NCI-H1436 (cell line): ENCODE measurements around the gene TPCN2.

Experiments used
- DNase-seq: peaks from one replicate; lab custom pipeline; 2025; lab: John Stamatoyannopoulos, UW

The TPCN2 gene

DNA sequence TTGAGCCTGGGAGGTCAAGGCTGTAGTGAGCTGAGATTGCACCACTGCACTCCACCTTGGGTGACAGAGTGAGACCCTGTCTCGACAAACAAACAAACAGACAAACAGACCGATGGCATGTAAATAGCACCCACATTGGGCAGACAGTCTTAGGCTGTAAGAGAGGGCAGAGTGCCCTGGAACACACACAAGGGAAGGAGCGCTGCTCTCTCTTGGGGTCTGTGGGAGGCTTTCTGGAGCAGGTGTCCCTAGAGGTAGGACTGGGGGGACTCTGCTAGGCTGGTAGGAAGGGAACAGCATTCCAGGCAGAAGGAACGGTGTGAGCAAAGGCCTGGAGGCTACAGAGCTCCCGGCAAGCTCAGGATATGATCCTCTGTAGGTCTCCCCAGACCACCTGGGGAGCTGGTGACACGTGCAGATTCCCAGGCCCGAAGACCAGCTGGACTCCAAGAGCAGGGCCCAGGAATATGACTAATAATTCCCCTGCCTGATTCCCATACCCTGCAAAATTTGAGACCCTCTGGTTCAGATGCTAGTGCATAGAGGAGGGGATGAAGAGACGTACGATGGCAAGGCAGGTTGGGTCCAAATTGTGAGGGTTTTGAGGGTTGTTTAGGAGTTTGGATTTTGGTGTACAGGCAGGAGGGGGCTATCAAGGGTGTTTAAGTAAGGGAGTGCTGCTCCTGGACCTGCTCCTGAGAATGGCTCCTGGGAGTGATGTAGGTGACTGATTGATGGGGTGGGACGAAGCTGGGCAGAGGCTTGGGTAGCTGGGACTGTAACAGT lies 118.6 kb downstream of the TPCN2 start:
- DNase-seq, result no peak

DNA sequence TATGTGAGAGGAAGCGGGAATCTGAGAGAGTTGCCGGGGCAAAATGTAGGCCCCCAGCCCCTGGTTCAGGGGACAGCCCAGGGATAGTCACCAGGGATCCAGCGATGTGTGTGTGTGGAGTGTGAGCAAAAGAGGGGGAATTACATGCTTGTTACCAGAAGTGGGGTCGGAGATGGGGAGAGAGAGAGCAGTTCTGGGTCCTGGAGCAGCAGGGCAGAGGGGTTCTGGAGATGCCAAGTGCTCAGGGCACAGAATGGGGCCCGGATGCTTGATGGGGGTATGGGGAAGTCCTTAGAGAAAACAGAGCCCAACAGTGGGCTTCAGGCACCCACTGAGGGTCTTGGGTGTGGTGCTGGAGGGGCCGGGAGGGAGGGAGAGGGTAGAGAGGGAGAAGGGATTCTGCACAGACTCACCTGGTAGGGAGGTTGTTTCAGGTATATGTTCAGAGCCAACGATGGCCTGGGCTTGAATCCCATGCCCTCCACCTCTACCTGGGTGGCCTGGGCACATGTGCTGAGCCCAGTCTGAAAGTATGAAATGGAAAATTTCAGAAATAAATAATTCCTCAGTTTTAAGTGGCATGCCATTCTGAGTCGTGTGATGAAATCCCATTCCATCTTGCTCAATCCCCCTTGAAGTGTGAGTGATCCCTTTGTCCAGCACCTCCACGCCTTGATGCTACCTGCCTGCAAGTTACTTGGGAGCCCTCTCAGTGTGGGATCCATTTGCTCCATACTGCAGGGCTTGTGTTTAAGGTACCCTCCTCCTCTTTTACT lies 119.4 kb downstream of the TPCN2 start:
- DNase-seq, result no peak

DNA sequence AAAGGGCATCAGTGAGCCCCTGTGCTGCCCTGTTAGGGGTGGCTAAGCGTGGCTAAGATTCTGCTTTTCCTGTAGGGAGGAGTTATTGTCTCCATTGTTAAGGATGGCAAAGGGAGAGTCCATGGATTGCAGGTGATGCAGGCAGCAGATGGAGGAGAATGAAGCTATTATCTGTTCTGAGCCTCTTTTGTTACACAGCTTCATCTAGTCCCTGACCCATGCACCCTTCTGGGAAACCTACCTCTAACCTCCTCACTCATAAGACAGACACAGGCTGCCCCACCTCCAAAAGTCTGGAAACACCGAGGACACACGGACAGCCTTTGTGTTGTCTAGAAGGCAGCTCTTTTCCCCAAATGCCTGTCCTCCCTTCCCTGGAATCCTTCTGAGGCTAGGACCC lies 120.7 kb downstream of the TPCN2 start:
- no peak for DNase-seq

DNA sequence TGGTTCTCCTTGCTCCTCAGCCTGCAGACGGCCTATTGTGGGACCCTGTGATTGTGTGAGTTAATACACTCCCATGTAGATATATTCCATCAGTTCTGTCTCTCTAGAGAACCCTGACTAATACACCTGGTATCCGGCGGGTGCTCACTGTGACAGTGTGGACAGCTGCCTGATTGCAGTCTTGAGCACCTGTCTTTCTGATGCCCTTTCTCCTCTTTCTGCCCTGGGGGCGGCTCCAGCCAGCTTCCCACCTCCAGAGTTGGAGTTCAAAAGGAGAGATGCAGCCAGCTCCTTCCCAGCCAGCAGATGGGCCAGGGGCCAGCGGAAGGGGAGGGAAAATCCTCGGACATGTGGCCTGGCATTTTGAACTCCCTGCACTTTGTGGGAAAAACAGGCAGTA lies 122.0 kb downstream of the TPCN2 start:
- no peak for DNase-seq

DNA sequence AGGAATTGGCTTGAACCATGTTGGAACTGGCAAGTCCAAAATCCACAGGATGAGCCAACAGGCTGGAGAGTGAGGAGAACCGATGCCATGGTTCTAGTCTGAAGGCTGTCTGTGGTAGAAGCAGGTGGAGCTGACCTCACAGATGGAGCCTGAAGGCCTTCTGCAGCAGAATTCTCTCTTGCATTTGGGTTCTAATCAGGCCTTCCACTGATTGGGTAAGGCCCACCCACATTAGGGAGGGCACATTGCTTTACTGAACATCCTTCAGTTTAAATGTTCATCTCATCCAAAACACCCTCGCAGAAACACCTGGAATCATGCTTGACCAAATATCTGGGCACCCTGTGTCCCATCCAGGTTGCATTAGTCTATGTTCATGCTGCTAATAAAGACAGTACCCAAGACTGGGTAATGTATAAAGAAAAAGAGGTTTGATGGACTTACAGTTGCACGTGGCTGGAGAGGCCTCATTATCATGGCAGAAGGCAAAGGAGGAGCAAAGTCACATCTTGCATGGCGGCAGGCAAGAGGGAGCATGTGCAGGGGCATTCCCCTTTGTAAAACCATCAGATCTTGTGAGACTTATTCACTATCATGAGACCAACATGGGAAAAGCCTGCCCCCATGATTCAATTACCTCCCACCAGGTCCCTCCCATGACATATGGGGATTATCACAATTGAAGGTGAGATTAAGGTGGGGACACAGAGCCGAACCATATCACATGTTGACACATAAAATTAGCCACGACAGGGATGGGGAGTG lies 122.9 kb downstream of the TPCN2 start:
- DNase-seq, result no peak

DNA sequence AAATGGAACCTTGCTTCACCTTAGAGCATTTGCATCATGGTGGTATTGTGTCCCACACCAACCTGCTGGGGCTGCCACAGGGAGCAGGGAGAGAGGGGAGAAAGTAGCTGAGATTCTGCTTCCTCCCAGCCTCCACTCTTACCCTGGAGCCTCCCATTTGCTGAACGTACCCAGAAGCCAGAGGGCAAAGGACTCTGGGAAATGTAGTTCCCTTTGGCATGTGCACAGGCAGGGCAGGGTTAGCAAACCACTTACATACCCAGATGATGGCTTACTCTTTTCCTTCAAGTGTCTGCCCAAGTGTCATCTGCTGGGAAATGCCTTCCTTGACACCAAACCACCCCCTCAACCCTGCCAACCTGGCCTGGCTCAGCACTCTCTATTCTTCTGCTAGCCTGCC lies 123.9 kb downstream of the TPCN2 start:
- no peak for DNase-seq

DNA sequence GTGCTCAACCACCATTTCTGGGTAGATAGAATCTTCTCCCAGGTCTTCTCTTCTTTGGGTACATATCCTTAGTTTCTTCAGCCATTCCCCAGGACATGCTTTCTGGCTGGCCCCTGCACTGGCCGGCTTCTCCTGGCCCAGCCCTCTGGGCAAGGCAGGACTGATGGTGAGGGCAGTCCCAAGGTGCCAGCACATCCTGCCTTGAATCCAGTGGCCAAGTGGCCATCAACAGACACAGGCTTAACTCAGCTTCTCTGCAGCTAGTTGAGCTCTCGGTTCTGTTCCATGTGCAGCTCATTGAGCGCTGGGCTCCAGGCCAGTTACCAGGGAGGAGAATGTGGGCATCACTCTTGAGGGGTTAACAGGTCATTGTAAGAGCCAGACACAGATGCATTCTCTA lies 124.6 kb downstream of the TPCN2 start:
- DNase-seq, result no peak

DNA sequence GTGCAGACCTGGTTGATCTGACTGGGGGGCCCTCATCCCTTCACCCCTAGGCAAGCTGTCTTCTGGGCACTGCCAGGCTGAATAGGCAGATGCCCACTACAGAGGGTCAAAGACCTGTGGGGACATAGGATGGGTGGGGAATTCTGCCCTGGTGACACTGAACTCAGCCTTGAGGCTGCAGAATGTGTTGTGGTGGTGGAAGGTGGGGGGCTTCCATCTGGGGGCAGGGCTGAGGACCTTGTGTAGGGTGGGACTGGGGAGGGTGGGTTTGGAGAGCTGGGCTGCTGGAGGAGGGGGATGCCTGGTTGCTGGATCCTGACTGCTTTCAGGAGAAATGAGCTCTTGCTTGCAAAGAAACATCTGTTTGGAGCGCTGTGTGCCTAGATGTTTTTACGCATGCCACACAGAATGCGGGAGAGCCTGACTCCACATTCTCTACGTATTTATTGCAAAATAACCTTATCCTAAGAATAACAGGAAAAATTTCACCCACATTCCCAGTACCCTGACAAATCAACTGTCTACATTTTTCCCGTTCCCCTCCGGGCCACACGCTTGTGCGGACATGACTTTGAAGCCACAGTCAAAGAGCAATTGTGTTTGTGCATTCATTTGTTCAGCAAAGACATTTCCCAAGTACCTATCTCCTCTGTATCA lies 125.3 kb downstream of the TPCN2 start:
- no peak for DNase-seq

DNA sequence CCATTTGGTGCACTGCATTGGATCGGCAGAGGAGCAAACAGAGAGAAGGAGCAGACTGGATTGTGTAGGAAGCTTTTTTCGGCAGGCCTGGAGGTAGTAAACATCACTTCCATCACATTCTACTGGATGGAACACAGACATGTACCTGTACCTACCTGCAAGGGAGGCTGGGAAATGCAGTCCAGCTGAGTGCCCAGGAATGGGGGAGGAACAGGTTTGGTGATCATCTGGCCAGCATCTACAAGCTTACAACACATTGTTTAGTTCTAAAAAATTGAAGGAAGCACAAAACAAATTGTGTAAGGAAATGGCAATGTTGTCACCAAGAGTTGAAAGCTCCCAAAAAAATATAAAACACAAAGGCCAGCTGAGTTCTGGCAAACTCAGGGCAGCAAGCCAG lies 126.1 kb downstream of the TPCN2 start:
- no peak for DNase-seq

DNA sequence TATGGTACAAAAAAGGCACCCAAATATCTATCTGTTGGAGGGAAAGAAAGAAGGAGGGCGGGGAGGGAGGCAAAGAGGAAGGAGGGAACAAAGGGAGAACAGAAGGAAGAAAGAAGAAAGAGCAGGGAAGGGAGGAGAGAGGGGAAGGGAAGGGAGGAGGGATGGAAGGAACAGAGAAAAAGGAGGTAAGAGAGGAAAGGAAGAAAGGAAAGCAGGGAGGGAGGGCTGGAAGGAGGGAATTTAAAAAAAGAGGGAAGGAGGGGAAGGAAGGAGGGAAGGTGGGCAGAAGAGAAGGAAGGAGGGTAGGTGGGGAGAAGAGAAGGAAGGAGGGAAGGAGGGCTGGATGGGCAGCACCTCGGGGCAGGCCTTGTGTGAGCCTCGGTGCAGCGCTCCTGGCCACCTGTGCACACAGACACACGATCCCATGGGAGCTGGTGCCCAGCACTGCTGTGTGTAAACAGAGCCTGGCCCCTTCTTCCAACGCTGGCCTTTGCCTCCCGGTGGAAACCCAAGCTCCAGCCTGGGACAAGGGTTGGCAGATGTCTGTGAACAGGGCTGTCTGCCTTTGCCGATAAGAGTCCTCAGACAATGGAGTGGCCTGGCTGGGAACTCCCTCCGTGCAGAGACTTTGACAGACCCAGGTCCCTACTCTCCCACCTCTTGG lies 130.2 kb downstream of the TPCN2 start:
- DNase-seq, result no peak

DNA sequence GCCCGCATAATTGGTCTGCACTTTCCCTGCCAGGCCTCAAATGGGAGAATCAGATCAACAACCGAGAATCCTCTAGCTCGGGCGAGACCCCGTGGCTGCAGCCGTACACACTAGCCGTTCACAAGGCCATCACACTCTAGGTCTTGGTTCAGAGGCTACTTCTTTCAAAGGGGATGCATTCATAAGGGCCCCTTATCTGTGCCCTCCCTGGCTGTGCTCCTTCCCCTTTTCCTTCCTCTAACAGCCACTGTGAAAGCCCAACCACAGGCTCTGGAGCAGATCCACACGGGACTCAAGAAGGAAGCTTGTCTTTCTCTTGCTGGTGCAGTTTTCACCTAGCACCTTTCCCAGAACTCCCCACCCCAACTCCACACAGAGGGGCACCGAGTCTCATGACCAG lies 131.5 kb downstream of the TPCN2 start:
- DNase-seq, result no peak

DNA sequence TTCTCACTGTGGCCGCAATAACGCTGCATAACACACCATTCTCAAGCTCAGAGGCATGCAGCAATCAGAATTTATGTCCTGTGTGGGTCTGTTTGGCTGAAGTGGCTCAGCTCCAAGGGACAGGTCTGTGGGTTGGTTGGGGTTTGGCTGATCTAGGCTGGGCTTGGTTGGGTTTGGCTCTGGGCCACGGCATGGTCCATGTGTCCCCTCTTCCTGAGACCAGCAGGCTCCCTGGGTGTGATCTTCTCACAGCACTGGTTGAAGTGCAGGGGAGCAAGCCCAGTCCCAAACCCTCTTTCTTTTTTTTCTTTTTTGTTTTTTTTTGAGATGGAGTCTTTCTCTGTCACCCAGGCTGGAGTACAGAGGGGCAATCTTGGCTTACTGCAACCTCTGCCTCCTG lies 132.0 kb downstream of the TPCN2 start:
- no peak for DNase-seq

DNA sequence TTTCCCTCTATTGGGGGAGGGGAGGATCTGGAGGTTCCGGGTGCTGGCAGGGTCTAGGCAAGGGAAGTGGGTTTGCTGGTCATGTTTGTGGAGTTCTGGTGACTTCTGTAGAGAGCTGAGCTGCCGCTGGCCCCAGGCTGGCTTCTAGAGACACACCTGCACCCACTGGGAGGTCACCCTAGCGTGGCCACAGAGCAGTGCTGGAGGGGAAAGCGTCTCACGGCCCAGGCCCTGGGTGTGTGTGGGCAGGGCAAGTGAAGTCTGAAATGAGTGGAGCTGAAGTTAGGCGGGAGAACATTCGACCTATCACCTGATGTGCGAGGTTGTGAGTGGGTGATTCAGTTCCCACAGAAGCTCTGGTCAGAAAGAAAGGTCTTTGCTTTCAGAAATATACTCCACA lies 134.9 kb downstream of the TPCN2 start:
- DNase-seq, result no peak
